Prostate gland (tissue), 2 donors: ENCODE data around the gene NISCH. TPM values are rescaled to one million over a fixed set of nuclear protein-coding genes. Genes with fewer than 3 reads are reported as not detected.
A peak's percentile ranks its signal among the peaks of the same experiment; 100 is the strongest.

Experiments used
- DNase-seq: peaks from one replicate; pipeline ENCODE4 v3.0.0-alpha.2; 2019; ENCODE audit warnings: low spot score
- H3K27ac ChIP-seq, 2 donors: fragments of 200-600 bp; sonication (generic); 2 replicates each; pipeline ENCODE4 v1.5.1; 2017 to 2019
- H3K27me3 ChIP-seq: fragments of 200-600 bp; sonication (generic); replicated peaks from 2 replicates; pipeline ENCODE4 v1.5.1; 2019; ENCODE audit not compliant: insufficient read depth
- H3K36me3 ChIP-seq, 2 donors: fragments of 200-600 bp; sonication (generic); 1 replicate in 1 of 2; 2 replicates in 1 of 2; pipeline versions ENCODE4 v1.5.1 to v1.8.1; 2017 to 2019
- H3K4me1 ChIP-seq: fragments of 200-600 bp; sonication (generic); replicated peaks from 2 replicates; pipeline ENCODE4 v1.5.1; 2019
- H3K4me3 ChIP-seq, 2 donors: fragments of 200-600 bp; sonication (generic); 2 replicates each; pipeline ENCODE4 v1.5.1; 2017 to 2019
- H3K9me3 ChIP-seq: fragments of 200-600 bp; sonication (generic); 2 replicates; pipeline ENCODE4 v1.5.1; 2017
- CTCF ChIP-seq, 4 experiments: fragments of 200-600 bp in 2 of 4; fragments of 450-650 bp in 2 of 4; sonication (generic) in 2 of 4; IDR thresholded peaks; 1 replicate in 3 of 4; 2 replicates in 1 of 4; pipeline ENCODE4 v1.5.1; 2016 to 2019; ENCODE audit warnings: antibody characterized with exemption in 4 of 4, mild to moderate bottlenecking in 2 of 4, moderate library complexity in 2 of 4
- POLR2A ChIP-seq: fragments of 450-650 bp; IDR thresholded peaks from one replicate; pipeline ENCODE4 v1.6.1; 2016; ENCODE audit warnings: antibody characterized with exemption, mild to moderate bottlenecking
- POLR2AphosphoS5 ChIP-seq: sonication (generic); formaldehyde crosslinking; IDR thresholded peaks from one replicate; pipeline ENCODE4 v1.6.1; 2017; ENCODE audit warnings: antibody characterized with exemption
- whole genome bisulfite sequencing: methylation state at CpG from one replicate; pipeline ENCODE4 v1.1.5; 2018; 5-methylcytosine and 5-hydroxymethylcytosine counted together
- intact Hi-C: fragments of 100-400 bp; cut with DNase I; formaldehyde crosslinking; loops from one replicate; pipeline ENCODE4 v1.14.2; 2022
- total RNA-seq, 2 donors: library from RNA; depleted of rRNA; stranded (reverse); fragments of >200 nt; gene quantifications; one replicate each; pipeline ENCODE4 v1.1.0, GENCODE V29; 2016

Gene NISCH
- total RNA-seq, 2 donors from 2014 or later, result 107 to 277 TPM

DNA sequence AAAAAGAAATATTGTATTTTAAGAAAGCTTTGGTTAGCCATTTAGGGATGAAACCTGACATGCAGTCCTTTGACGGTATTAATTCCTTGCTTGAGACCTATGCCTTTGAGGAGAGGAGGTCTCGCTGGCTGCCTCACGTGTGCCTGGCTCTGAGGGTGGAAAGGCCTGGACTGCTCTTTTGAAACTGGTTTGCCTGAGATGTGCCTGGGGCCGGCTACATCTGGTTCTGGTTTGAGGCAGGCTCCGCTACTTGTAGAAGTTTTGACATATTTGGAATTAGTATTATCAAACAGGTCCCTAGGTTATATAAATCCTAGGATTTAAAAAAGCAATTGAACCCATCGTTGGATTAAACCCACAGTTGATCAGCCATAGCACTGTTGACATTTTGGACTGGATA is 6.5 kb downstream of the NISCH start:
- no peak for TF ChIP-seq CTCF (IDR thresholded peaks at IDR 0.05)
- Histone ChIP-seq H3K4me3 (no peak overlapping the region), H3K36me3 (peaks cover 7 to 9% of the 10 kb centered on the region in 2 donors), H3K27me3 (no peaks in the 10 kb centered on the region), H3K9me3 (no peaks in the 10 kb centered on the region), H3K27ac (no peak overlapping the region), H3K4me1 (peaks cover 4% of the 10 kb centered on the region)
- 72% methylated on average over 6 of the region's 6 CpGs for WGBS
- no peak for DNase-seq
- intact Hi-C loops, result no loop called here

DNA sequence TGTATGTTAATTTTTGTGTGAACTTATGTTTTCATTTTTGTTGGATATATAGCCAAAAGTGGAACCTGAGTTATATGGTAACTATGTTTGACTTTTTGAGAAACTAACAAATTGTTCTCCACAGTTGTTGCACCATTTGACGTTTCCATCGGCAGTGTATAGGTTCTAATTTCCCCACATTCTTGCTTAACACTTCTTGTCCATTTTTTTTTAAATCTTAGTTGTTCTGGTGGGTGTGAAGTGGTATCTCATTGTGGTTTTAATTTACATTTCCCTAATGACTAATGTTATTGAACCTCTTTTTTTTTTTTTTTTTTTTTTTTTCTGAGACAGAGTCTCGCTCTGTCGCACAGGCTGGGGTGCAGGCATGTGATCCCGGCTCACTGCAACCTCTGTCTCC is 8.0 kb downstream of the NISCH start:
- intact Hi-C loops, result no loop called here
- TF ChIP-seq POLR2AphosphoS5 (no peak), POLR2A (no peak), CTCF (IDR thresholded peaks at IDR 0.05) (no peak)
- Histone ChIP-seq H3K27me3 (no peaks in the 10 kb centered on the region), H3K4me3 (no peak overlapping the region), H3K4me1 (peaks cover 4% of the 10 kb centered on the region), H3K27ac (no peak overlapping the region), H3K36me3 (peaks cover 7 to 9% of the 10 kb centered on the region in 2 donors), H3K9me3 (no peaks in the 10 kb centered on the region)
- 88% methylated on average over 5 of the region's 5 CpGs for WGBS
- no peak for DNase-seq

DNA sequence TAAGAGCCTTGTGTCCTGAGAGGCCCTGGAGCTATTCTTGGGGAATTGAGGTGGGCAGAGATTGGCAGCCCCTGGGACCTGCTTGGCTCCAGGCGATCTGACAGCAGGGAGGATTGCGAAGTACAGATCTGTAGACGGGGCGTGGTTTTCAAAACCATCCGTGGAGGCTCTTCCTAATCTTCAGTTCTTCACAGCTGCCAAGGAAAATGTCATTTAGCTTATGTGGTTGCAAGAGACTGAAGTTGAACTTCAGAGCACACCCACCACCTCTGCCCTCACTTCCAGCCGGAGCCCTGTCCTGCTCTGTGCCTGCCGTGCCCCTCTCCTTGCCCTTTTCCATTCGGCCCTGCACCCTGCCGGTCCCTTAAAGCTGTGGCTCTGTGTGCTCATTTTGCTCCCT is 12.9 kb downstream of the NISCH start:
- no peak for TF ChIP-seq CTCF (IDR thresholded peaks at IDR 0.05)
- TF ChIP-seq POLR2A, result no peak
- TF ChIP-seq POLR2AphosphoS5, result no peak
- intact Hi-C loops, result loop anchor here (2.0 kb wide), 1 partner anchor 66 kb away; no protein-coding TSS in a partner anchor
- Histone ChIP-seq H3K9me3 (no peaks in the 10 kb centered on the region), H3K27me3 (no peaks in the 10 kb centered on the region), H3K4me1 (peaks cover 33% of the 10 kb centered on the region), H3K4me3 (no peak overlapping the region), H3K27ac (peak overlapping the region; percentile 81 to 82), H3K36me3 (peaks cover 0 to 13% of the 10 kb centered on the region in 2 donors)
- WGBS, result 47% methylated on average over 9 of the region's 9 CpGs
- no peak for DNase-seq

DNA sequence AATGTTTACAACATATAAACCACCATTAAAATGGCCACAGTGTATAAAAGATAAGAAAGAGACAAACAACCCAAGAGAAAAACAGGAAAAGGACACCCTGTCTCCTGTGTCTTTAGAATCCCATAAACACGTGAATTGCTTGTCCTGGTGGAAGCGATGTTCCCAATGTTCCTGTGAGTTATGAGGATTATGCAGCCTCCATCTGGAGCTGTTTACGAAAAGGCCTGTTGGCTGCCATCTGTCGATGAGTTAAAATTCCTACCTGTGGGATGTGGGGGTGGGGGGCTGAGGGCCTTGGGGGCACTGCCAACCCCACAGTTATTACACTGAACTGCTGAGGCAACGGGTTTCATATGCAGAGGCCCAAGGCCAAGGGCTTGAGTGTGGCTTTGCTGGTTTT is 13.6 kb downstream of the NISCH start:
- H3K36me3 ChIP-seq, result peaks cover 6 to 13% of the 10 kb centered on the region in 2 donors
- intact Hi-C loops, result loop anchor here (2.0 kb wide), 1 partner anchor 66 kb away; no protein-coding TSS in a partner anchor
- H3K4me3 ChIP-seq, result no peak overlapping the region
- no peaks in the 10 kb centered on the region for H3K9me3 ChIP-seq
- no peaks in the 10 kb centered on the region for H3K27me3 ChIP-seq
- H3K4me1 ChIP-seq, result peaks cover 33% of the 10 kb centered on the region
- TF ChIP-seq CTCF (IDR thresholded peaks at IDR 0.05) (peak in 1 of 4 experiments; percentile 13), POLR2A (no peak), POLR2AphosphoS5 (peak; percentile 95)
- 35% methylated on average over 5 of the region's 5 CpGs for WGBS
- DNase-seq, result peak; percentile 55
- H3K27ac ChIP-seq, result peak overlapping the region; percentile 81 to 82

DNA sequence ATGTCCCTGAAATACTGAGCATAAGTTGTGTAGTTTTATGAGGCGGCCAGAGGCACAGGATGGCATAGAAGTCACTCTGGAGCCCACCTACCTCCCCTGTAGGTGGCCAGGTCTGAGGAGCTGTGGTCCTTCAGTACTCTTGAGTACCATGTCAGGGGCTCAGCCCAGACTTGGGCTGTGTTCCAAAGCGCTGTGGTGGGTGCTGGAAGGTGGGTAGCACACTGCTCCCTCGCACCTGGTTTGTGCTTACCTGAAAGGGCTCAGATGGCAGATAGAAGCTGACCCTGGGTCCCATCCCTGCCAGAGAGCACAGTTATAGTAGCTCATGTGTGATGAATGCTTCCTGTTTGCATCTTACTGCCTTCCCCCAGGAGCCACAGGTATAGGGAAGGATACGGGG is 15.5 kb downstream of the NISCH start:
- Histone ChIP-seq H3K9me3 (no peaks in the 10 kb centered on the region), H3K27ac (peak overlapping the region; percentile 45 to 82), H3K36me3 (peaks cover 18 to 20% of the 10 kb centered on the region in 2 donors), H3K4me1 (peaks cover 33% of the 10 kb centered on the region), H3K27me3 (no peaks in the 10 kb centered on the region), H3K4me3 (no peak overlapping the region)
- WGBS, result 92% methylated on average over 4 of the region's 4 CpGs
- no peak for DNase-seq
- intact Hi-C loops, result loop anchor here (10.0 kb wide), 1 partner anchor 214 kb away; the partner anchor contains the start of genes GNL3 and PBRM1
- TF ChIP-seq POLR2AphosphoS5, result no peak
- TF ChIP-seq POLR2A, result no peak
- no peak for TF ChIP-seq CTCF (IDR thresholded peaks at IDR 0.05)
